ENCODE data around the gene TMEM37. TPM values are rescaled to one million over a fixed set of nuclear protein-coding genes. Genes with fewer than 3 reads are reported as not detected.

TMEM37 gene
- total RNA-seq, 2 donors from 2014 or later: 1.7 to 6.8 TPM

- TF ChIP-seq POLR2AphosphoS5 (IDR thresholded peaks at IDR 0.05): no peak
- TF ChIP-seq POLR2A (IDR thresholded peaks at IDR 0.05): no peak
- TF ChIP-seq CTCF (IDR thresholded peaks at IDR 0.05): no peak
- no peak overlapping the region for H3K27ac ChIP-seq
- no peaks in the 10 kb centered on the region for H3K4me1 ChIP-seq (replicated peaks)
- 92% methylated on average over 2 of the region's 2 CpGs for WGBS
- H3K27me3 ChIP-seq (replicated peaks; ENCODE audit: insufficient read depth): no peaks in the 10 kb centered on the region
- no peak for DNase-seq (ENCODE audit: low spot score)
- no peak overlapping the region for H3K4me3 ChIP-seq
- H3K9me3 ChIP-seq: no peaks in the 10 kb centered on the region
- H3K36me3 ChIP-seq: no peaks in the 10 kb centered on the region
- intact Hi-C loops (cut with DNase I): loop anchor here (5.0 kb wide), 2 partner anchors 187 to 257 kb away; no protein-coding TSS in a partner anchor
Measured at GRCh38 chr2:119405151-119405550, 26.5 kb upstream of the TMEM37 start.

- Histone ChIP-seq H3K27me3 (replicated peaks; ENCODE audit: insufficient read depth) (no peaks in the 10 kb centered on the region), H3K4me1 (replicated peaks) (no peaks in the 10 kb centered on the region), H3K9me3 (no peaks in the 10 kb centered on the region), H3K4me3 (no peak overlapping the region), H3K27ac (no peak overlapping the region), H3K36me3 (no peaks in the 10 kb centered on the region)
- TF ChIP-seq POLR2AphosphoS5 (IDR thresholded peaks at IDR 0.05) (no peak), CTCF (IDR thresholded peaks at IDR 0.05) (peak; percentile 21 to 88 (median 80))
- intact Hi-C loops (cut with DNase I): loop anchor here (2.0 to 5.0 kb wide), 3 partner anchors 69 to 255 kb away; no protein-coding TSS in a partner anchor
- peak; percentile 29 for DNase-seq (ENCODE audit: low spot score)
- 68% methylated on average over 7 of the region's 7 CpGs for WGBS
Measured at GRCh38 chr2:119407430-119408220, 24.0 kb upstream of the TMEM37 start.

GRCh38 chr2:119408221-119408619, 23.4 kb upstream of the TMEM37 start:
- WGBS: 64% methylated on average over 5 of the region's 5 CpGs
- H3K27me3 ChIP-seq (replicated peaks; ENCODE audit: insufficient read depth): no peaks in the 10 kb centered on the region
- H3K9me3 ChIP-seq: no peaks in the 10 kb centered on the region
- no peak for DNase-seq (ENCODE audit: low spot score)
- TF ChIP-seq CTCF (IDR thresholded peaks at IDR 0.05) (no peak), POLR2A (IDR thresholded peaks at IDR 0.05) (no peak), POLR2AphosphoS5 (IDR thresholded peaks at IDR 0.05) (no peak)
- no peak overlapping the region for H3K27ac ChIP-seq
- H3K4me3 ChIP-seq: no peak overlapping the region
- H3K36me3 ChIP-seq: no peaks in the 10 kb centered on the region
- H3K4me1 ChIP-seq (replicated peaks): no peaks in the 10 kb centered on the region
- intact Hi-C loops (cut with DNase I): loop anchor here (5.0 kb wide), 2 partner anchors 184 to 254 kb away; no protein-coding TSS in a partner anchor

GRCh38 chr2:119409506-119409905, 22.1 kb upstream of the TMEM37 start:
- intact Hi-C loops (cut with DNase I): loop anchor here (5.0 kb wide), 2 partner anchors 183 to 253 kb away; no protein-coding TSS in a partner anchor

More at GRCh38 chr2:119409506-119409905, 22.1 kb upstream of the TMEM37 start:
- DNase-seq (ENCODE audit: low spot score): no peak
- Histone ChIP-seq H3K4me3 (no peak overlapping the region), H3K9me3 (no peaks in the 10 kb centered on the region), H3K36me3 (no peaks in the 10 kb centered on the region), H3K27ac (no peak overlapping the region), H3K4me1 (replicated peaks) (no peaks in the 10 kb centered on the region), H3K27me3 (replicated peaks; ENCODE audit: insufficient read depth) (no peaks in the 10 kb centered on the region)
- TF ChIP-seq POLR2AphosphoS5 (IDR thresholded peaks at IDR 0.05) (no peak), CTCF (IDR thresholded peaks at IDR 0.05) (no peak), POLR2A (IDR thresholded peaks at IDR 0.05) (no peak)
- WGBS: 67% methylated on average over 4 of the region's 4 CpGs
